Measurements from ENCODE around the gene CA5B. TPM values are rescaled to one million over a fixed set of nuclear protein-coding genes. Genes with fewer than 3 reads are reported as not detected.
A peak's percentile ranks its signal among the peaks of the same experiment; 100 is the strongest.

CA5B gene
- total and polyA plus RNA-seq, 8 donors: 10.7 to 18.5 (median 15.3) TPM

- Histone ChIP-seq H3K36me3 (no peaks in the 10 kb centered on the region), H3K27ac (peak within 1 kb of the TSS; percentile 78 to 86), H3K9me3 (no peaks in the 10 kb centered on the region), H3K27me3 (no peaks in the 10 kb centered on the region), H3K4me1 (peaks cover 0 to 4% of the 10 kb centered on the region in 2 donors), H3K4me3 (peak within 1 kb of the TSS; percentile 66 to 88)
- ATAC-seq (peak; percentile 97), DNase-seq (peak; percentile 78 to 94 (median 86))
- intact Hi-C loops (cut with DNase I): no loop called here
- no peak for TF ChIP-seq CTCF (IDR thresholded peaks at IDR 0.05)
Observed at GRCh38 chrX:15789979-15790768, 52.1 kb downstream of the CA5B start, which contains the start of gene ZRSR2. TSS of gene ZRSR2 (plus strand) at chrX:15790484. CDS start at chrX:15790496, 12 bp downstream.

DNA sequence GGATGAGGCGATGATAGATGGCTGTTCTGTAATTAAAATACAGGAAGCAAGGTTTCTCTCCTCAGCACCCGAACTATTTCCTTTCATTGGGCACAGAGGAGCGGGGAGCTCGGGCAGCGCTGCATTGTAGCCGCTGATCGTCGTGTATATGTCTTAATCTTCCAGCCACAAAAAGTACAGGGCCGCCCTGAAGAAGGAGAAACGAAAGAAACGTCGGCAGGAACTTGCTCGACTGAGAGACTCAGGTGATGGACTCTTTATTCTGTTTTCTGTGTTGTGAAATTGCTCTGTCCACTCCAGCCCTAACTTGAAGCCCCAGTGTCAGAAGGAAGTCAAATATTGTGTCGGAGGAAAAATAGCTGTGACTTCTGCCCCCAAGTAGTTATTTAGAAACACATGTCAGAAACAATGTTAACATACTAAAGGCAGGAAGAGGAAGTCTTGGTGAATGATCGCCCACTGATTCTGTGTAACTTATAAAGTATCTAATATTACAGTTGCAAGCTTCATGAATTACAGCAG, 52.8 kb downstream of the CA5B start:
- DNase-seq (peak in 1 of 4 donors; percentile 15), ATAC-seq (peak; percentile 34)
- intact Hi-C loops (cut with DNase I): no loop called here
- Histone ChIP-seq H3K27ac (peak overlapping the region; percentile 78 to 86), H3K27me3 (no peaks in the 10 kb centered on the region), H3K4me3 (peak overlapping the region; percentile 66 to 88), H3K9me3 (no peaks in the 10 kb centered on the region), H3K36me3 (no peaks in the 10 kb centered on the region), H3K4me1 (peaks cover 0 to 4% of the 10 kb centered on the region in 2 donors)
- no peak for TF ChIP-seq CTCF (IDR thresholded peaks at IDR 0.05)

DNA sequence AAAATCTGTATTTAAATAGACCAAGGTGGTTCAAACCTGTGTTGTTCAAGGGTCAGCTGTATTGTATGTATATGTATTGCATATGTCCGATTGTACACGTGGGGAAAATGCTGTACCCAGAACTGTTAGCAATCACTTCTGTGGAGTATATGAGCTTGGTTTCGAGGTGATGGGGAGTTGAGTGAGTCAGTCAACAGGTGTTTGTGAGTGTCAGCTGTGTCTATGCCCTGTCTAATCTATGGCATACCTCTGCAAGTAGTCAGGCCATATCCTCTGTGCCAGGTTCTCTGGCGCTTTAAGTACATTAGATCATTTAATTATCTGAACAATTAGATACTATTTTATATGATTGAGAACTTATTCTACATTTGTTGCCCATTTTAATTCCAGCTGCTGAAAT, 59.6 kb downstream of the CA5B start:
- H3K27ac ChIP-seq: no peak overlapping the region
- H3K4me3 ChIP-seq: no peak overlapping the region
- ATAC-seq: no peak
- no peak for DNase-seq
- H3K27me3 ChIP-seq: no peaks in the 10 kb centered on the region
- no peak for TF ChIP-seq CTCF (IDR thresholded peaks at IDR 0.05)
- peaks cover 0 to 2% of the 10 kb centered on the region in 2 donors for H3K4me1 ChIP-seq
- peaks cover 0 to 12% of the 10 kb centered on the region in 2 donors for H3K36me3 ChIP-seq
- intact Hi-C loops (cut with DNase I): no loop called here
- no peaks in the 10 kb centered on the region for H3K9me3 ChIP-seq

GRCh38 chrX:15804563-15804962, 66.5 kb downstream of the CA5B start:
- H3K36me3 ChIP-seq: peaks cover 0 to 38% of the 10 kb centered on the region in 2 donors
- H3K27ac ChIP-seq: peak overlapping the region in 1 of 2 donors; percentile 76
- no peaks in the 10 kb centered on the region for H3K27me3 ChIP-seq
- no peaks in the 10 kb centered on the region for H3K4me1 ChIP-seq
- no peak for TF ChIP-seq CTCF (IDR thresholded peaks at IDR 0.05)
- ATAC-seq: peak; percentile 54
- no peak overlapping the region for H3K4me3 ChIP-seq
- H3K9me3 ChIP-seq: no peaks in the 10 kb centered on the region
- intact Hi-C loops (cut with DNase I): no loop called here
- DNase-seq: no peak

- DNase-seq (no peak), ATAC-seq (no peak)
- H3K27ac ChIP-seq: no peak overlapping the region
- no peaks in the 10 kb centered on the region for H3K9me3 ChIP-seq
- H3K4me1 ChIP-seq: no peaks in the 10 kb centered on the region
- H3K4me3 ChIP-seq: no peak overlapping the region
- peaks cover 0 to 50% of the 10 kb centered on the region in 2 donors for H3K36me3 ChIP-seq
- no peaks in the 10 kb centered on the region for H3K27me3 ChIP-seq
- intact Hi-C loops (cut with DNase I): no loop called here
- no peak for TF ChIP-seq CTCF (IDR thresholded peaks at IDR 0.05)
Observed at GRCh38 chrX:15808254-15808653, 70.2 kb downstream of the CA5B start.
